H1 (cell line): Measurements from ENCODE around the gene CYSRT1. TPM values are rescaled to one million over a fixed set of nuclear protein-coding genes. Genes with fewer than 3 reads are reported as not detected.
A peak's percentile ranks its signal among the peaks of the same experiment; 100 is the strongest.

ENCODE experiments used
- CTCF ChIA-PET: fragments of 300-600 bp; sonication (Branson Sonifier 250); formaldehyde crosslinking; loops from one replicate; lab custom pipeline; 2021; ENCODE audit not compliant: partially characterized antibody; lab: Charles Lee
- POLR2A ChIA-PET: fragments of 300-600 bp; sonication (Branson Sonifier 250); formaldehyde crosslinking; loops from one replicate; lab custom pipeline; 2021; ENCODE audit warnings: inconsistent platforms; ENCODE audit not compliant: partially characterized antibody; lab: Charles Lee
- DNase-seq, 2 experiments: peaks; one replicate each; pipeline versions ENCODE4 v3.0.0 to v3.0.0-alpha.2; 2010 to 2022; ENCODE audit warnings: low spot score in 2 of 2, low read depth in 1 of 2, mixed read lengths in 1 of 2
- FAIRE-seq: peaks from 2 replicates; lab custom pipeline; 2011; peaks lifted over from hg19 to GRCh38; lab: Jason Lieb, UNC
- H2AFZ ChIP-seq: 2 replicates; pipeline ENCODE4 v1.8.1; 2012; ENCODE audit warnings: low read length, inconsistent platforms
- H2AK5ac ChIP-seq: 2 replicates; pipeline ENCODE4 v1.6.1; 2013; ENCODE audit warnings: low read depth, low read length
- H2BK120ac ChIP-seq: replicated peaks from 2 replicates; pipeline ENCODE3; 2013; ENCODE audit warnings: low read depth, low read length, inconsistent platforms
- H2BK12ac ChIP-seq: 2 replicates; pipeline ENCODE4 v1.6.1; 2013; ENCODE audit warnings: low read depth, low read length
- H2BK15ac ChIP-seq: 2 replicates; pipeline ENCODE4 v1.6.1; 2013; ENCODE audit warnings: low read length
- H2BK20ac ChIP-seq: 2 replicates; pipeline ENCODE4 v1.6.1; 2013; ENCODE audit warnings: low read length
- H2BK5ac ChIP-seq: 2 replicates; pipeline ENCODE4 v1.6.1; 2013; ENCODE audit warnings: low read depth, low read length
- H3K14ac ChIP-seq: 2 replicates; pipeline ENCODE4 v1.6.1; 2013; ENCODE audit warnings: inconsistent platforms; ENCODE audit not compliant: insufficient read length
- H3K18ac ChIP-seq: 2 replicates; pipeline ENCODE4 v1.6.1; 2013; ENCODE audit warnings: low read length; ENCODE audit errors: extremely low read depth
- H3K23ac ChIP-seq: 2 replicates; pipeline ENCODE4 v1.6.1; 2013; ENCODE audit warnings: inconsistent platforms; ENCODE audit not compliant: insufficient read length
- H3K23me2 ChIP-seq: 2 replicates; pipeline ENCODE4 v1.6.1; 2013; ENCODE audit warnings: low read depth, low read length
- H3K27ac ChIP-seq: 2 replicates; pipeline ENCODE4 v1.6.1; 2011; ENCODE audit warnings: low read depth, low read length, inconsistent platforms
- H3K27me3 ChIP-seq, 4 experiments: replicated peaks in 1 of 4; 1 replicate in 1 of 4; 2 replicates in 3 of 4; pipeline versions ENCODE4 v1.6.1 to v1.8.1; 2011 to 2013; ENCODE audit warnings: low read length in 3 of 4, mild to moderate bottlenecking in 3 of 4, inconsistent platforms in 2 of 4, mixed read lengths in 2 of 4, moderate library complexity in 1 of 4; ENCODE audit not compliant: control insufficient read depth in 3 of 4, insufficient read depth in 3 of 4; ENCODE audit errors: extremely low read depth in 1 of 4
- H3K36me3 ChIP-seq, 4 experiments: 2 replicates each; pipeline versions ENCODE4 v1.6.1 to v1.8.1; 2011 to 2013; ENCODE audit warnings: mild to moderate bottlenecking in 4 of 4, low read length in 3 of 4, moderate library complexity in 2 of 4, control low read depth in 1 of 4, inconsistent platforms in 1 of 4; ENCODE audit not compliant: insufficient read depth in 4 of 4, control insufficient read depth in 2 of 4
- H3K4ac ChIP-seq: replicated peaks from 2 replicates; pipeline ENCODE3; 2013; ENCODE audit warnings: low read length, low read depth, mixed read lengths, inconsistent platforms; ENCODE audit not compliant: insufficient read length
- H3K4me1 ChIP-seq, 4 experiments: replicated peaks in 1 of 4; 1 replicate in 1 of 4; 2 replicates in 3 of 4; pipeline versions ENCODE4 v1.6.1 to v1.8.1; 2011 to 2013; ENCODE audit warnings: low read length in 3 of 4, inconsistent platforms in 2 of 4, mixed read lengths in 1 of 4; ENCODE audit not compliant: insufficient read depth in 4 of 4, control insufficient read depth in 3 of 4
- H3K4me2 ChIP-seq, 2 experiments: 2 replicates each; pipeline versions ENCODE4 v1.6.1 to v1.8.1; 2011 to 2013; ENCODE audit warnings: low read depth in 2 of 2, low read length in 2 of 2, control low read depth in 1 of 2, inconsistent platforms in 1 of 2, mild to moderate bottlenecking in 1 of 2; ENCODE audit not compliant: insufficient read depth in 1 of 2
- H3K4me3 ChIP-seq, 4 experiments: fragments of 200-600, 300-600 bp in 1 of 4; sonication (generic), shearing (Covaris generic), sonication (Bioruptor Twin) in 1 of 4; 2 replicates each; pipeline versions ENCODE4 v1.5.1 to v1.8.1; 2011 to 2016; ENCODE audit warnings: low read length in 4 of 4, low read depth in 3 of 4, control low read depth in 2 of 4, inconsistent platforms in 2 of 4, mild to moderate bottlenecking in 2 of 4, mixed read lengths in 1 of 4, moderate library complexity in 1 of 4; ENCODE audit not compliant: insufficient read depth in 2 of 4; ENCODE audit errors: extremely low read depth in 1 of 4
- H3K56ac ChIP-seq: replicated peaks from 2 replicates; pipeline ENCODE3; 2013; ENCODE audit warnings: low read depth, mild to moderate bottlenecking, mixed read lengths, low read length, inconsistent platforms; ENCODE audit not compliant: insufficient read length
- H3K79me1 ChIP-seq: 2 replicates; pipeline ENCODE4 v1.6.1; 2013; ENCODE audit warnings: low read depth, low read length, control low read depth
- H3K79me2 ChIP-seq, 2 experiments: 2 replicates each; pipeline versions ENCODE4 v1.6.1 to v1.8.1; 2012 to 2013; ENCODE audit warnings: low read length in 2 of 2, mild to moderate bottlenecking in 2 of 2, inconsistent platforms in 1 of 2; ENCODE audit not compliant: insufficient read depth in 2 of 2, control insufficient read depth in 1 of 2
- H3K9ac ChIP-seq, 4 experiments: replicated peaks in 1 of 4; 1 replicate in 1 of 4; 2 replicates in 3 of 4; pipeline versions ENCODE4 v1.6.1 to v1.8.1; 2011 to 2013; ENCODE audit warnings: low read depth in 3 of 4, low read length in 3 of 4, control low read depth in 2 of 4, mild to moderate bottlenecking in 2 of 4, moderate library complexity in 2 of 4, inconsistent platforms in 1 of 4; ENCODE audit errors: extremely low read depth in 1 of 4
- H3K9me3 ChIP-seq, 2 experiments: 2 replicates each; pipeline versions ENCODE4 v1.6.1 to v1.8.1; 2012 to 2013; ENCODE audit warnings: mild to moderate bottlenecking in 2 of 2, moderate library complexity in 2 of 2, control low read depth in 1 of 2, inconsistent platforms in 1 of 2, low read depth in 1 of 2, low read length in 1 of 2, mixed read lengths in 1 of 2; ENCODE audit not compliant: insufficient read depth in 2 of 2
- H4K20me1 ChIP-seq, 2 experiments: replicated peaks in 1 of 2; 2 replicates each; pipeline versions ENCODE3 to v1.8.1; 2011 to 2013; ENCODE audit warnings: inconsistent platforms in 2 of 2, low read length in 2 of 2, mild to moderate bottlenecking in 1 of 2; ENCODE audit not compliant: insufficient read depth in 2 of 2, control insufficient read depth in 1 of 2
- H4K5ac ChIP-seq: 2 replicates; pipeline ENCODE4 v1.6.1; 2013; ENCODE audit warnings: low read length, low read depth, mixed read lengths, inconsistent platforms; ENCODE audit not compliant: insufficient read length
- H4K8ac ChIP-seq: 2 replicates; pipeline ENCODE4 v1.8.0; 2013; ENCODE audit warnings: mild to moderate bottlenecking, moderate library complexity, low read length, inconsistent platforms; ENCODE audit not compliant: insufficient read depth; ENCODE audit errors: extremely low read depth
- H4K91ac ChIP-seq: replicated peaks from 2 replicates; pipeline ENCODE3; 2013; ENCODE audit warnings: low read length, mixed read lengths, inconsistent platforms; ENCODE audit not compliant: insufficient read length
- PHF8 ChIP-seq: fragments of 200-600 bp; sonication (generic); conservative IDR thresholded peaks from 2 replicates; pipeline ENCODE4 v1.7.1; 2012; ENCODE audit warnings: low read depth, mild to moderate bottlenecking, inconsistent platforms, low read length, moderate library complexity
- WGBS, 2 experiments: shearing (Covaris generic) in 1 of 2; methylation state at CpG; one replicate each; pipeline versions ENCODE4 v1.1.6 to v1.1.7; 2013 to 2015; ENCODE audit warnings: low lambda C conversion rate in 2 of 2, mixed read lengths in 2 of 2, inconsistent platforms in 1 of 2, low coverage in 1 of 2, missing lambda C conversion rate in 1 of 2; ENCODE audit not compliant: insufficient replicate concordance in 2 of 2, insufficient coverage in 1 of 2, insufficient read length in 1 of 2; ENCODE audit errors: extremely low coverage in 1 of 2, missing lambda C conversion rate in 1 of 2; 5-methylcytosine and 5-hydroxymethylcytosine counted together
- polyA plus RNA-seq, 7 experiments: library from polyadenylated mRNA; depleted of rRNA in 3 of 7; stranded (reverse) in 5 of 7; unstranded in 2 of 7; fragments of >200 nt in 5 of 7; fragments of 200-250 nt in 2 of 7; gene quantifications; 1 replicate in 5 of 7; 2 replicates in 1 of 7; 4 replicates in 1 of 7; pipeline versions ENCODE4 v1.2.1 to v1.2.3, GENCODE V29; 2011 to 2013; ENCODE audit warnings: missing spikeins in 2 of 7, mixed read lengths in 2 of 7
- total RNA-seq: library from RNA; stranded (reverse); fragmentation: NEBNext Ultra II Directional; extraction: Animal tissue kit (Norgen Biotek cat#: 25700); gene quantifications from 2 replicates; pipeline ENCODE4 v1.2.1, GENCODE V29; 2021
- TF ChIP-seq, protein P1 (sequence below): IDR thresholded peaks from 2 replicates; pipeline ENCODE4 v1.6.1; 2012; ENCODE audit warnings: inconsistent platforms

CYSRT1 gene
- total and polyA plus RNA-seq, 2 of the 8 experiments (the other 6 are each of a cell fraction or from before 2014, with no cell fraction given): 1.0 to 6.5 TPM

DNA sequence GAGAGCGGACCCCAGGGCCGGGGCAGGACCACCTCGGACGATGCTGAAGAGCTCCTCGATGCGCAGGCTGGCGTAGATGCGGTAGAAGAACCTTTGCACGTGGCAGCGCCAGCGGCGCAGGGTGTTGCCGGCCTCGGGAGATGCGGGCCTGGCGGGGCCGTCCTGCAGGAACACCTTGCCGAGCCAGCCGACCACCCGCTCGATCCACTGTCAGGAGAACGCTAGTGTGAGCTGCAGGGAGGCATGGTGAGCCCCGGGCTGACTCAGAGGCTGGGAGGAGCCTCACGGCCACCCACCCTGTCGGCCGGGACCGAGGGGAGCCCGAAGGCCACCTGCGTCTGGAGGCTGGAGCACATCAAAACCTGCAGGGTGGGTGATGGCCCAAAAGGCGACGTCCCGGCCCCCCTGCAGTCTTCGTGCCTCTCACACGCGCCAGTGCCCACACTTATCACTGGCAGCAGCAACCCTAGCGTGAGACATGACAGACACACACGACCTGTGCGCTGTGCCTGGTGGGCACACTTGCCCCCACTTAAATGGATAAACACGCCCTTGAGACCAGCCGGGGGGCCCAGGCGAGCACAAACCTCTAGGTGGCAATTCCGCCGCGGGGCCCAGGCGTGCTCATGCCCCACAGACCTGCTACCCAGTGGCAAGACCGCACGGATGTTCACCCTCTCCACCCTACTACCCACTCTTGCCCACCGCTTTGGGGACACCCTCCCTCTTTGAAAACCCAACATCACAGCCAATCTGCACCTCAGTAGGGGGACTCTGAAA, 39.9 kb upstream of the CYSRT1 start:
- no peak overlapping the region for H2AFZ ChIP-seq
- no peaks in the 10 kb centered on the region; a peak in 1 of 7 replicates for H3K27me3 ChIP-seq
- H3K4me2 ChIP-seq: no peak overlapping the region
- no peak overlapping the region for H3K18ac ChIP-seq
- H3K14ac ChIP-seq: no peak overlapping the region
- TF ChIP-seq, protein P1, sequence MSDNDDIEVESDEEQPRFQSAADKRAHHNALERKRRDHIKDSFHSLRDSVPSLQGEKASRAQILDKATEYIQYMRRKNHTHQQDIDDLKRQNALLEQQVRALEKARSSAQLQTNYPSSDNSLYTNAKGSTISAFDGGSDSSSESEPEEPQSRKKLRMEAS: no peak
- TF ChIP-seq PHF8: no peak
- no peak overlapping the region for H2BK20ac ChIP-seq
- H4K5ac ChIP-seq: no peak overlapping the region
- H2BK5ac ChIP-seq: no peak overlapping the region
- H2BK12ac ChIP-seq: no peak overlapping the region
- peaks cover 8% of the 10 kb centered on the region; the same call in 1 of the 2 replicates for H3K23me2 ChIP-seq
- H3K79me1 ChIP-seq: peaks cover 5% of the 10 kb centered on the region
- H3K9me3 ChIP-seq: no peaks in the 10 kb centered on the region
- CTCF ChIA-PET: interaction anchor here (5.4 kb wide), 1 partner anchor 9 kb away, joined by 47 read pairs; no protein-coding TSS in a partner anchor
- H3K9ac ChIP-seq: no peak overlapping the region
- no peak overlapping the region for H3K23ac ChIP-seq
- POLR2A ChIA-PET: interaction anchor here (0.6 to 1.5 kb wide), 3 partner anchors 9 to 225 kb away, joined by 3 to 4 read pairs (median 3); partner anchors contain the start of gene TPRN
- H4K8ac ChIP-seq: peak overlapping the region; percentile 68; the same call in 1 of the 2 replicates
- no peak overlapping the region for H2BK15ac ChIP-seq
- no peak for FAIRE-seq
- H4K91ac ChIP-seq: no peak overlapping the region
- no peak overlapping the region for H2BK120ac ChIP-seq
- 96% methylated on average over 48 of the region's 48 CpGs; no CpG with 5 or more reads in 1 of the 2 experiments for WGBS, 2 experiments
- H3K79me2 ChIP-seq: peaks cover 0 to 29% of the 10 kb centered on the region in 2 experiments; a peak in 2 of 4 replicates
- H3K4me1 ChIP-seq: peaks cover 0 to 17% (median 6%) of the 10 kb centered on the region in 4 experiments; a peak in 5 of 7 replicates
- H3K4me3 ChIP-seq: no peak overlapping the region
- DNase-seq: no peak
- peaks cover 3 to 37% (median 12%) of the 10 kb centered on the region in 4 experiments; a peak in 7 of 8 replicates for H3K36me3 ChIP-seq
- H3K56ac ChIP-seq: no peak overlapping the region
- H2AK5ac ChIP-seq: no peak overlapping the region
- H3K4ac ChIP-seq: no peak overlapping the region
- no peak overlapping the region for H3K27ac ChIP-seq
- H4K20me1 ChIP-seq: peaks cover 3 to 29% of the 10 kb centered on the region in 2 experiments
